Measurements from ENCODE around the gene NCMAP. TPM values are rescaled to one million over a fixed set of nuclear protein-coding genes. Genes with fewer than 3 reads are reported as not detected.

Gene NCMAP
- total RNA-seq, 2 experiments from 2014 or later: not detected

DNA sequence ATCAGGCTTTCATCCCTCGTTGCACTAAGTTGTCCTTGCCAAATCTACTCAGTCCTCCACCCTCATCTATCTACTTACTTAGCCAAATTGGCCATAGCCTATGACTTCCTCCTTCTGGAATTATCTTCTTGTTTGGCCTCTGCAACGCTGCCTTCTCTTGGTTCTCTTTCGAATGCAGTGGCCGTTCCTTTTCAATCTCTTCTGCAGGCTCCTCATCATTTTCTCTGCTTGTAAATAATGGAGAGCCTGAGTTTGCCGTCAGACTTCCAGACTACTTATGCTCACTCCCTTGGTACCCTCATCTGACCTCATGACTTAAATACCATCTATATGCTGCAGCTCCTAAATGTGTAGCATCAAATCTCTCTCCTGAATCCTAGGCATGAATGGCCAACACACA, 64.8 kb downstream of the NCMAP start:
- H3K27ac Mint-ChIP-seq: no peak overlapping the region
- no peak overlapping the region for H3K4me3 Mint-ChIP-seq
- no peaks in the 10 kb centered on the region for H3K36me3 Mint-ChIP-seq (ENCODE audit: low read depth)
- H3K4me1 Mint-ChIP-seq: no peaks in the 10 kb centered on the region
- H3K27me3 Mint-ChIP-seq: peaks cover 43% of the 10 kb centered on the region
- POLR2A ChIA-PET: no interaction called here
- CTCF ChIA-PET: interaction anchor here (1.0 to 1.3 kb wide), 3 partner anchors 11 to 205 kb away, joined by 3 to 4 read pairs (median 3); partner anchors contain the start of gene NIPAL3
- no peak for DNase-seq
- no peaks in the 10 kb centered on the region for H3K9me3 Mint-ChIP-seq

DNA sequence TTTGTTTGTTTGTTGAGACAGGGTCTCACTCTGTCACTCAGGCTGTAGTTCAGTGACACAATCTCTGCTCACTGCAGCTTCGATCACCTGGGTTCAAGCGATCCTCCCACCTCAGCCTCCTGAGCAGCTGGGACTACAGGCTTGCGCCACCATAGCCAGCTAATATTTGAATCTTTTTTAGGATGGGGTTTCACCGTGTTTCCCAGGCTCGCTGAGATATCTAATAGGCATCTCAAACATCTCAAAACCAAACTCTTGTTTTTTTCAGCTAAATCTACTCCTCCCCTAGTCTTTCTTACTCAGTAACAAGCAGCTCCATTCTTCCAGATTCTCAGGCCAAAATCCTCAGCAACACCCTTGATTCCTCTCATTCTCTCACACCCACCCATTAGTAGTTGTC, 65.2 kb downstream of the NCMAP start:
- Mint-ChIP-seq H3K4me1 (no peaks in the 10 kb centered on the region), H3K36me3 (ENCODE audit: low read depth) (no peaks in the 10 kb centered on the region), H3K27ac (no peak overlapping the region), H3K4me3 (no peak overlapping the region), H3K27me3 (peaks cover 40% of the 10 kb centered on the region), H3K9me3 (no peaks in the 10 kb centered on the region)
- ChIA-PET POLR2A (no interaction called here), CTCF (interaction anchor here (1.0 to 1.3 kb wide), 3 partner anchors 11 to 206 kb away, joined by 3 to 4 read pairs (median 3); partner anchors contain the start of gene NIPAL3)
- DNase-seq: no peak

DNA sequence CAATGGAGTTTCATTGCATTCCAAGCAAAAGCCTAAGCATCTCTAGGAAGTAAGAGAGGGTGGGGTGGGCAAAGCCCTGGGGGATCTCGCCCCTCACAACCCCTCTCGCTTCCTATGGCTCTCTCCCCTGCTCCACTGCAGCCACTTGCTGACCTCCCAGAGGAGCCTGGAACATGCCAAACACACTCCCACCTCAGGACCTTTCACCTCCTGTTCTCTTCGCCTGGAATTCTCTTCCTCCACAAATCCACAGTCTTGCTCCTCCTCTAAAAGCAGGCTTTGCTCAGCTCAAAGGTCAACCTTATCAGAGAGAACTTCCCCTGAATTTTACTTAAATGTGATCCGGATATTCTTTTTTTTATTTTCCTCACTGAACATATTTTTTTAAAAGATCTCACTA, 66.3 kb downstream of the NCMAP start:
- no peaks in the 10 kb centered on the region for H3K4me1 Mint-ChIP-seq
- peaks cover 31% of the 10 kb centered on the region for H3K27me3 Mint-ChIP-seq
- H3K36me3 Mint-ChIP-seq (ENCODE audit: low read depth): no peaks in the 10 kb centered on the region
- ChIA-PET POLR2A (no interaction called here), CTCF (no interaction called here)
- no peak overlapping the region for H3K27ac Mint-ChIP-seq
- no peak overlapping the region for H3K4me3 Mint-ChIP-seq
- no peak for DNase-seq
- no peaks in the 10 kb centered on the region for H3K9me3 Mint-ChIP-seq

DNA sequence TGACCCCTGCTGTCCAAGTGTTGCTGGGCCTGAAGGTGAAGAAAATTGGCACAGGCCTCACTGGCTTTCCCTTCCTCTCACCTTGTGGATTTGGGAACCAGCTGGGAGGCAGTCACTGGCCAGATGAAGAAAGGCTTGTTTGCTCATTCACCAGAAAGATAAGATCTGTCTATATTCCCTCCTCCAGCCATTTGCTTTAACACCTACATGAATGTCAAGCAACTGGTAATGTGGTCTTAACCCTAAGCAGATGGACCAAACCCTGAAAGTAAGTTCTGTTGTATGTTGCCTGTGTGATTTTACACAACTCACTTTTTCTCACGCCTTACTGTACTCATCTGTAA, 76.9 kb downstream of the NCMAP start:
- Mint-ChIP-seq H3K36me3 (ENCODE audit: low read depth) (no peaks in the 10 kb centered on the region), H3K27me3 (peaks cover 22% of the 10 kb centered on the region), H3K27ac (no peak overlapping the region), H3K9me3 (no peaks in the 10 kb centered on the region), H3K4me3 (no peak overlapping the region), H3K4me1 (peaks cover 2% of the 10 kb centered on the region)
- ChIA-PET POLR2A (interaction anchor here (0.6 kb wide), 1 partner anchor 239 kb away, joined by 3 read pairs; no protein-coding TSS in a partner anchor), CTCF (interaction anchor here (0.6 kb wide), 1 partner anchor 297 kb away, joined by 3 read pairs; no protein-coding TSS in a partner anchor)
- DNase-seq: no peak

DNA sequence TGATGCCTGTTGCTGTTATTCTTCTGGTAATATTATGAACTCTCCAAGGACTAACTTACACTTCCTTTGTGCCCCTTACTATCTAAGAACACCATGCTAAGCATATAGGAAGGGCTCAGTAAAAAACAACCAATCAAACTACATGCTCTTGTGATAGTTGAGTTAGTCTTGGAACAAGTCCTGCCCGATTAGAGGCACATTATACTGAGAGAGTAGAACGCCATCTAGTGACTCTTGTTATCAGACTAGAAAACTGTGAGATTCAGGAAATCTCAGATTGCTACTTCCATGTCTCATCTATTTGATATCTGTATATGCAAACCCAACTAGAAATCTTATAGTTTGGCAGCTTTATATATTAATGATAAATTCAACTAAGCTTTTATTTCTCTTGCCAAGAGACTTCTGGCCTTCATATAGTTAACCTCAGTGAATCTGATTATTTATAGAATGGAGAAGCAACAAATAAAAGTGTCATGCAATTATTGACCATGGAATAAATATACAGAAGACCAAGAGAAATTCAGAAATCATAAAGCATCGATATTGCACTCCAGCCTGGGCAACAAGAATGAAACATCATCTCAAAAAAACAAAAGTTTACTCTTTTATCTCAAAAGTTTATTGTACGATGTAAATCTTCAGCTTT, 79.4 kb downstream of the NCMAP start:
- peak; percentile 35 for DNase-seq
- POLR2A ChIA-PET: no interaction called here
- CTCF ChIA-PET: interaction anchor here (0.6 to 1.8 kb wide), 2 partner anchors 94 to 138 kb away, joined by 4 to 6 read pairs; no protein-coding TSS in a partner anchor
- Mint-ChIP-seq H3K27ac (no peak overlapping the region), H3K4me1 (peaks cover 7% of the 10 kb centered on the region), H3K27me3 (peaks cover 17% of the 10 kb centered on the region), H3K9me3 (no peaks in the 10 kb centered on the region), H3K36me3 (ENCODE audit: low read depth) (no peaks in the 10 kb centered on the region), H3K4me3 (no peak overlapping the region)

DNA sequence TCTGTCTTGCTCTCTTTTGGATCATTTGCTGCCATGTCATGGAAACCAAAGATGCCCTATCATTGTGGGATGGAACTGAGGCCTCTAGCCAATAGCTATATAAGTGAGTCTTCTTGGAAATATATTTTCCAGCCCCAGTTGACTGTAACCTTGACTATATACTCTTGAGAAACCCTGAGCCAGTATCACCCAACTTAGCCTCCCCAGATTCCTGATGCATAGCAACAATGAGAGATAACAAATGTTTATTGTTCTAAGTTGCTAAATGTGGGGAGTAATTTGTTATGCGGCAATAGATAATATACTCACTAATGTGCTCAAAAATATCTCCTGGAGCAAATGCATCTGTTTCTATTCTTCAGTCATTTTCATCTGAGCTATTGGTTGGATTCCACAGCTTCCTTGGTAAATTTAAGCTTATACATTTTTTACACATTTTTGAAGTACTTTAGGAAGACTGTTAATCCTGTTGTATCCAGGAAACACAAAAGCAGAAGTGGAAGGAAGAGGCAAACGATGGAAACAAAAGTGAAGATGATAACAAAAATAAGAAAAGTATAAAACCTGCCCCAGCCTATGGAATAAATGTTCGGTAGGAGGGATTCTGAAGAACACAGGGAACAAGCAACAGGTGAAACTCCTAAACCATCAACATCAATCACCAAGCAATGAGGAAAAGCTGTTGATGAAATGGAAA, 80.9 kb downstream of the NCMAP start:
- ChIA-PET POLR2A (no interaction called here), CTCF (interaction anchor here (1.3 to 1.8 kb wide), 3 partner anchors 24 to 221 kb away, joined by 3 to 6 read pairs (median 4); partner anchors contain the start of gene NIPAL3)
- Mint-ChIP-seq H3K27me3 (peaks cover 15% of the 10 kb centered on the region), H3K9me3 (no peaks in the 10 kb centered on the region), H3K4me3 (no peak overlapping the region), H3K27ac (no peak overlapping the region), H3K36me3 (ENCODE audit: low read depth) (peaks cover 2% of the 10 kb centered on the region), H3K4me1 (peaks cover 21% of the 10 kb centered on the region)
- DNase-seq: no peak

DNA sequence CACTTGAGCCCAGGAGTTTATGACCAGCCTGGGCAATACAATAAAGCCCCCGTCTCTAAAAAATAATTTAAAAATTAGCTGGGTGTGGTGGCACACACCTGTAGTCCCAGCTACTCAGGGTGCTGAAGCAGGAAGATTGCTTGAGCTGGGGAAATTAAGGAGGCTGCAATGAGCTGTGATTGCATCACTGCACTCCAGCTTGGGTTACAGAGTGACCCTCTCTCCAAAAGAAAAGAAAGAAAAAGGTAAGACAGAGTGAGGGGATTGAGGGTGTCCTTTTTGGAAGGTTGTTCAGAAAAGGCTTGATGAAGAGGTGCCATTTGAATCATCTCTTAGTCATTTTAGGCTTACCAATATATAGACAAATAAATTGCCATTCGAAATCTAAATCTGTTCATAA, 83.2 kb downstream of the NCMAP start:
- no peaks in the 10 kb centered on the region for H3K9me3 Mint-ChIP-seq
- H3K4me3 Mint-ChIP-seq: no peak overlapping the region
- no peak for DNase-seq
- H3K4me1 Mint-ChIP-seq: peaks cover 22% of the 10 kb centered on the region
- ChIA-PET CTCF (interaction anchor here (1.3 kb wide), 1 partner anchor 224 kb away, joined by 3 read pairs; the partner anchor contains the start of gene NIPAL3), POLR2A (no interaction called here)
- peak overlapping the region; percentile 6 for H3K27ac Mint-ChIP-seq
- peaks cover 15% of the 10 kb centered on the region for H3K27me3 Mint-ChIP-seq
- peaks cover 4% of the 10 kb centered on the region for H3K36me3 Mint-ChIP-seq (ENCODE audit: low read depth)

DNA sequence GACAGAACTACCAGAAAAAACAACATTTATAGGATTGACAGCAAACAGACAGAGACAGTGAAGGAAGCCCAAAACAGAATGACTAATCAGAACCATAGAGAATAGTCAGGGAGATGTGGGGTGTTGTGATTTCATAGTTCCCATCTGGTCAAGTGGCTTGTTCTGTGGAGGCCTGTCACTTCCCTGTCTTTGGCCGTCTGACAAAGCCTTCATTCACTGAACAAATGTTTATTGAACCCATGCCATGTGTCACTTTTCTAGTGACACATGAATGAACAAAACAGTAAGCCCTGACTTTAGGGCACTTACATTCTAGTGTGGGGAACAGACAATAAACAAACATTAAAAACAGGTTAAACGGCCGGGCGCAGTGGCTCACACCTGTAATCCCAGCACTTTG, 84.0 kb downstream of the NCMAP start:
- Mint-ChIP-seq H3K4me3 (no peak overlapping the region), H3K9me3 (no peaks in the 10 kb centered on the region), H3K27me3 (peaks cover 15% of the 10 kb centered on the region), H3K27ac (no peak overlapping the region), H3K4me1 (peaks cover 30% of the 10 kb centered on the region), H3K36me3 (ENCODE audit: low read depth) (peaks cover 5% of the 10 kb centered on the region)
- CTCF ChIA-PET: interaction anchor here (0.6 to 1.3 kb wide), 3 partner anchors 30 to 804 kb away, joined by 3 read pairs; partner anchors contain the start of gene NIPAL3
- POLR2A ChIA-PET: no interaction called here
- no peak for DNase-seq

DNA sequence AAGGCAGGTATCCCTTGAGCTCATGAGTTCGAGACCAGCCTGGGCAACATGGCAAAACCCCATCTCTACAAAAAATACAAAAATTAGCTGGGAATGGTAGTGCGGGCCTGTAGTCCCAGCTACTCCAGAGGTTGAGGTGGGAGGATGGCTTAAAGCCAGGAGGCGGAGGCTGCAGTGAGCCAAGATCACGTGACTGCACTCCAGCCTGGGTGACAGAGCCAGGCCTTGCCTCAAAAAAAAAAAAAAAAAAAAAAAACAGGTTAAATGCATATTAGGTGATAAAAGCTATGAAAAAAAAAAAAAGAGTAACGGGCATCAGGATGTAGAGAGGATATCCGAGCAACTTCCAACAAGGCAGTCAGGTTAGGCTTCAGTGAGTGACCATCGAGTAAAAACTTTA, 84.4 kb downstream of the NCMAP start:
- Mint-ChIP-seq H3K27ac (peak overlapping the region; percentile 100), H3K36me3 (ENCODE audit: low read depth) (peaks cover 9% of the 10 kb centered on the region)
- CTCF ChIA-PET: interaction anchor here (0.6 to 1.3 kb wide), 4 partner anchors 29 to 803 kb away, joined by 3 read pairs; partner anchors contain the start of gene NIPAL3

DNA sequence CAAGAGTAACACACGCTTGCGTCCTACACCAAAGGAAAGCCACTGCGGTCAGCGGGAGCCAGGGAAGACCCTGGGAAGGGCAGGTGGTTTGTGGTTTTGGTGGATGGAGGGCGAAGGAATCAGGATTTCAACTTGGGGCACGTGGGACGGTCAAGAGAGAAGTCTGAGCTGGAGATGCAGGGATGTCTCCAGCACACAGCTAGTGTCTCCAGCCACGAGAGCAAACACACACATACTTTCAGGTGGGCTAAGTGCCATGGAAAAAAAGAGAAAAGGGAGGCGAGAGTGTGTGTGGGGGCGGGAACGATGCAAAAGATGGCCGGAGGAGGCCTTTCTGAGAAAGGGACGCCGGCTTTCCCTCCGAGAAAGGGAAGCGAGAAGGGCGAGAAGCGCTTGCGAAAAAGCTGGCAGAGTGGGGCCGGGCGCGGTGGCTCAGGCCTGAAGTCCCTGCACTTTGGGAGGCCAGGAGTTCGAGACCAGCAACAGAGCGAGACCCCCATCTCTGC, 85.8 kb downstream of the NCMAP start:
- peaks cover 43% of the 10 kb centered on the region for H3K4me1 Mint-ChIP-seq
- peaks cover 20% of the 10 kb centered on the region for H3K36me3 Mint-ChIP-seq (ENCODE audit: low read depth)
- no peaks in the 10 kb centered on the region for H3K9me3 Mint-ChIP-seq
- peaks cover 4% of the 10 kb centered on the region for H3K27me3 Mint-ChIP-seq
- peak overlapping the region; percentile 100 for H3K27ac Mint-ChIP-seq
- ChIA-PET POLR2A (interaction anchor here (0.6 to 0.7 kb wide), 2 partner anchors 177 to 264 kb away, joined by 3 to 4 read pairs; no protein-coding TSS in a partner anchor), CTCF (interaction anchor here (0.5 to 1.2 kb wide), 4 partner anchors 11 to 249 kb away, joined by 3 read pairs; no protein-coding TSS in a partner anchor)
- DNase-seq: peak; percentile 28
- peak overlapping the region; percentile 97 for H3K4me3 Mint-ChIP-seq

More for the DNA sequence above, 84.4 kb downstream of the NCMAP start:
- POLR2A ChIA-PET: no interaction called here
- H3K4me1 Mint-ChIP-seq: peaks cover 32% of the 10 kb centered on the region
- H3K9me3 Mint-ChIP-seq: no peaks in the 10 kb centered on the region
- peaks cover 13% of the 10 kb centered on the region for H3K27me3 Mint-ChIP-seq
- no peak for DNase-seq
- peak overlapping the region; percentile 43 for H3K4me3 Mint-ChIP-seq

DNA sequence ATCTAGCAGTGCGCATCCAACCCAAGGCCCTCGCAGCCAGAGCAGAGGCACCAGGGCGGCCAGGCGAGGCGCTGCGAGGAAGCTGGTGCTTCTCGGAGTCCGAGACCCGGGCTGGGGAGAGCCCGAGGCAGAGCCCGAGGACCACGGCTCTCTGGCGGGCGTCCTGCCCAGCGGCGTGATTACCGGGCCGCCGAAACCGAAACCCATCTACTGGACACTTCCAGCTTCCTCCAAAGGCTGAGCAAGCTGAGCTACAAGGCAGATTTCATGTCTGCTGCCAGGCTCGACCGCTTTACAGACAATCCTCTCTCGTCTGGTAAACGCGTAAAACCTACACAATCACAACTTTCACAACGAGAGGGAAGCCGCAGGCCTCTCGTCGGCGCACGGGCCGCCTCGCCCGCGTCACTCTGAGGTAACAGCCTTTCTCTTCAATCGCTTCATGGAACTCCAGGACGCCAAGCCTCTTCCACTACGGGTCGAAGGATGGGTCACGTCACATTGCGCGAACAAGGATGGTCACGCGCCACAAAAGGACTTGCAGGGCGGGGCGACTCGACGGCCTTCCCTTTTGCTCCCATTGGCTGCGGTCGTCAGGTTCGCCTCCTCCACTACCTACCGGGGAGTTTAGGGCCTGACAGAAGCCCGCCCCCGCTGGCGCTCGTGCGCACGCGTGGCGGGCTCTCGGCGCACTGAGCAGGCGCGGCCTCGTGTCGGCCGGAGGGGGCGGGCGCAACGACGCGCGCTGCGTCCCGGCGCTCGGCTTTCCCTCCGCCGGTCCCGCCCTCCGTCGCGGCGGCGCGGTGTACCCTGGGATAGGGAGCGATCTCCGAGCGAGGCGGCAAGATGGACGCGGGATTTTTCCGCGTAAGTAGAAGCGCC, 86.8 kb downstream of the NCMAP start, which contains the start of gene SRRM1:
TSS of gene SRRM1 (plus strand) at position 822 of the 882 bp plus-strand sequence. CDS start at position 847, 25 bp downstream.
- Mint-ChIP-seq H3K27me3 (no peaks in the 10 kb centered on the region), H3K9me3 (no peaks in the 10 kb centered on the region), H3K4me3 (peak within 1 kb of the TSS; percentile 97), H3K4me1 (peaks cover 50% of the 10 kb centered on the region), H3K36me3 (ENCODE audit: low read depth) (peaks cover 30% of the 10 kb centered on the region), H3K27ac (peak within 1 kb of the TSS; percentile 100)
- ChIA-PET CTCF (interaction anchor here (0.5 to 1.2 kb wide), 7 partner anchors 12 to 444 kb away, joined by 3 to 4 read pairs (median 3); partner anchors contain the start of gene NIPAL3), POLR2A (interaction anchor here (0.6 to 0.7 kb wide), 2 partner anchors 178 to 265 kb away, joined by 3 to 4 read pairs; no protein-coding TSS in a partner anchor)
- peak; percentile 99 for DNase-seq
